ENCODE results near the gene PLD3.

Gene PLD3

DNA sequence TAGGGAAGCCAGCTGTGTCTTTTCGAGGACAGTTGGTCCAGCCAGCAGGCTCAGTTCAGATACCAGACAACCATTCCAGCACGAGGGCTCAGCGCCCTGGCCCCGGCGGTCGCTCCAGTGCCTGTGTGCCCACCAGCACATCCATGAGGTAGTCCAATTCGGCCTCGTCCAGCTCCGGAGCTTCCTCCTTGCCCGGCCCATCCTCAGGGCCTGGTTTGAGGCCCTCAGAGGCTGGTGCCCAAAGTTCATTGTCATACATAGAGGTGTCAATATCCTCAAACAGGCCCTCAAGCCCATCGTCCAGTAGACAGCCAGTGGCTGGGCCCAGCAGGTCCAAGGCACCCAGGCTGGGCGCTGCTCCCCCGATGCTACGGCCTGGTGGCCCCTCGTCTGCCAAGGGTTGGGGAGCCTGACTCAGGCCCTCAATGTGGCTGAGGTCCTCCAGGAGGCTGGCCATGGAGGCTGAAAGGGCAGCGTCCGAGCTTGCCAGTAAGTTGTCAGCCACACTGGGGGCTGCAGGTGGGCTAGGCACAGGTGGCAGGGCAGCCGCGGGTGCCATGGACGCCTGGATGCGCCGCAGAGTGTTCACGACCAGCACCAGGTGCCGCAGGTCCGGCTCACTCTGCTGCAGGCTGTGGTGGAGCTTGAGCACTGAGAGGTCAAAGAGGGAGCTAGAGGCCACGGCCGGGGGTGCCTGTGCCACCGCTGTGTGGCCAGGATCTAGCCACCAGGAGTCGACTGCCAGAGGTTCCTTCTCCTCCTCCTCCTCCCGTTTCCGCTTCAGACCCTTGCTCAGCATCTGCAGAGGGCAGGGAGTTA, 74.5 kb downstream of the PLD3 start:
- Histone ChIP-seq H3K4me1 (peaks cover 9% of the 10 kb centered on the region), H3K36me3 (replicated peaks) (no peaks in the 10 kb centered on the region; the same call in 1 of the 2 replicates), H3K27me3 (ENCODE audit: low read depth) (no peaks in the 10 kb centered on the region), H3K9me3 (no peaks in the 10 kb centered on the region), H3K4me3 (no peak overlapping the region)
- in situ Hi-C loops (cut with MboI; ENCODE audit: low sequenced_read_pairs), result no loop called here
- no peak for DNase-seq (ENCODE audit: low spot score in 2 of 2)

DNA sequence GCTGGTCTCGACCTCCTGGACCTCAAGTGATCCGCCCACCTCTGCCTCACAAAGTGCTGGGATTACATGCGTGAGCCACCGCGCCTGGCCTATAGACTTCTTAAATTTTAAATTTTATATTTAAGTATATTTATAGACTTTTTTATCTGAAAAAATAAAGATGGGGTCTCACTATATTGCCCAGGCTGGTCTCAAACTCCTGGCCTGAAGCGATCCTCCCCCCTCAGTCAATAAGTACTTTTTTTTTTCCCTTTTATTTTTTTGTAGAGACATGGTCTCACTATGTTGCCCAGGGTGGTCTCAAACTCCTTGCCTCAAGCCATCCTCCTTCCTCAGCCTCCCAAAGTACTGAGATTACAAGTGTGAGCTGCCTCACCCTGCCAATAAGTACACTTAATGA, 75.4 kb downstream of the PLD3 start:
- no peaks in the 10 kb centered on the region for H3K9me3 ChIP-seq
- H3K27me3 ChIP-seq (ENCODE audit: low read depth), result no peaks in the 10 kb centered on the region
- DNase-seq (ENCODE audit: low spot score in 2 of 2), result no peak
- H3K4me3 ChIP-seq, result no peak overlapping the region
- H3K36me3 ChIP-seq (replicated peaks), result no peaks in the 10 kb centered on the region; the same call in 1 of the 2 replicates
- in situ Hi-C loops (cut with MboI; ENCODE audit: low sequenced_read_pairs), result no loop called here
- H3K4me1 ChIP-seq, result peaks cover 11% of the 10 kb centered on the region

DNA sequence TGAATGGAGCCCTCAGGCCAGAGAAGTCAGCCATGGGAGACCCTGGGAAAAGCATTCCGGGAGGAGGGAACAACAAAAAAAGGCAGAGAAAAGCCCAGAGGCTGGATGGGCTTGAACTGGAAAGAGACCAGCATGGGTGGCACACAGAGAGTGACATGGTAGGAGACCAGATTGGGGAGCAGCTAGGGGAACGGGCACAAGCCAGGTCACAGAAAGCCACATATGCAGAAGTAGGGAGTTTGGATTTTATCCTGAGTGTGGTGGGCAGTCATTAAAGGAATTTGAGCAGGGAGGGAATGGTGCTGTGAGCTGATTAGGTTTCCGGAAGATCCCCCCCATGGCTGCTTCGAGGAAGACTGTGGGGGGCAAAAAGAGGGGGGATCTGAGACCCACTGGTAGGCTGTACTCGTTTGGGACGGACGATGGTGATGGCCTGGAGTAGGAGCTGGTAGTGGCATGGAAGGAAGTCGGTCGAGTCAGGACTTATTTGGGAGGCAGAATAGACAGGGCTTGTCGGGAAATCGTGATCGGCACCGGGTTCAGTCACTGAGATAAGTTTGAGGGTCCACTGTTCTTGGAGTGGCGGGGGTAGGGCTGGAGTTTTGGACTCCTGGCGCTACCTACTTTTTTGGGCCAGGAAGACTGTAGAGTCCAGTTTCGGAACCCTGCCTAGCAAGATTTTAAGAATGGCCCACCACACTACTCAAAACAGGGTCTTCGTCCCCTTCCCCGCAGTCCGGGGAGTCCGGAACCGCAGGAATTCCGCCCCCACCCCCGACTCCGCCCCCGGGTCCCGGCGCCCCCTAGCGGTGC, 76.3 kb downstream of the PLD3 start:
- no peaks in the 10 kb centered on the region for H3K27me3 ChIP-seq (ENCODE audit: low read depth)
- H3K36me3 ChIP-seq (replicated peaks), result no peaks in the 10 kb centered on the region; the same call in 1 of the 2 replicates
- no peaks in the 10 kb centered on the region for H3K9me3 ChIP-seq
- peak; percentile 20 to 78 for DNase-seq (ENCODE audit: low spot score in 2 of 2)
- H3K4me3 ChIP-seq, result peak overlapping the region; percentile 85
- peaks cover 15% of the 10 kb centered on the region for H3K4me1 ChIP-seq
- in situ Hi-C loops (cut with MboI; ENCODE audit: low sequenced_read_pairs), result no loop called here

- peak within 1 kb of the TSS; percentile 85 for H3K4me3 ChIP-seq
- peak; percentile 97 to 100 for DNase-seq (ENCODE audit: low spot score in 2 of 2)
- H3K4me1 ChIP-seq, result peaks cover 15% of the 10 kb centered on the region
- H3K9me3 ChIP-seq, result no peaks in the 10 kb centered on the region
- no peaks in the 10 kb centered on the region for H3K27me3 ChIP-seq (ENCODE audit: low read depth)
- in situ Hi-C loops (cut with MboI; ENCODE audit: low sequenced_read_pairs), result no loop called here
- no peaks in the 10 kb centered on the region; the same call in 1 of the 2 replicates for H3K36me3 ChIP-seq (replicated peaks)
Measured at GRCh38 chr19:40425450-40426287, 77.2 kb downstream of the PLD3 start, which contains the start of gene SERTAD1. SERTAD1 (minus strand) TSS chr19:40425992; CDS start chr19:40423546, 2,446 bp downstream.
